ENCODE measurements around the gene TOMM5. TPM values are rescaled to one million over a fixed set of nuclear protein-coding genes. Genes with fewer than 3 reads are reported as not detected.

The TOMM5 gene
- total RNA-seq = 217 and 233 TPM in 2 replicates

DNA sequence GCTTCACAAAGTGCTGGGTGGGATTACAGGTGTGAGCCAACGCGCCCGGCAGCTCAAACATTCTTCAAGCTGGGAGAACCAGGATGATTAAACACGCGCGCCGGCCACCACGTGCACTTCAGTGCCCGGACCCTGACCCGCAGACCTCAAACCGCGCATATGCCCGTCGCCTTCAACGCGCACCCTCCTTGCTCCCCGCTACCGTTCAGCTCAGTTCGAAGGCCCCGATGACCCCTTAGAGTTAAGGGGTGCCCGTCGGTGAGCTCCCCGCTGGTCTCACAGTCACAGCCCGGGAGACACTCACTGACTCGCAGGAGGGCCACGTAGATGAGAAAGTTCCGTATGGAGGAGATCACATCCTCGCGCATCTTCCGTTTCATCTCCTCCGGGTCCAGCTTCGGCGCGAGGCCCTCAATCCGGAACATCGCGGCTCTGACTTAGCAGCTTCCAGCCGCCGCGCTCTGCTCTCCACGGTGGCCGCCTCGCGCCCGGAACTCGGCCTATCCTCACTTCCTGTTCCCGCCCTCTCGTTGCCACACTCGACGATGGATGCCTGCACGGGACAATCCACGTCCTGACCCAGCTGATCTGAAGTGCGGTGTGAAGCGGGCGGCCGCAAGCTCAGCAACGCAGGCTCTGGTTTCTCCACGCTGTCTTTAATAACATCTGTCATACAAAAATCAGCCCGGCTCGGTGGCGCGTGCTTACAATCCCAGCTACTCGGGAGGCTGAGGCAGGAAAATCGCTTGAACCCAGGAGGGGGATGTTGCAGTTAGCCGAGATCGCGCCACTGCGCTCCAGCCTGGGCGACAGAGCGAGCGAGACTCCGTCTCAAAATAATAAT, at the start of gene TOMM5:
Gene TOMM5 (minus strand): TSS at position 490 of the 844 bp plus-strand sequence. CDS start 65 bp downstream, at position 425.
- peak; percentile 79 for DNase-seq (ENCODE audit: low read depth, low spot score)

DNA sequence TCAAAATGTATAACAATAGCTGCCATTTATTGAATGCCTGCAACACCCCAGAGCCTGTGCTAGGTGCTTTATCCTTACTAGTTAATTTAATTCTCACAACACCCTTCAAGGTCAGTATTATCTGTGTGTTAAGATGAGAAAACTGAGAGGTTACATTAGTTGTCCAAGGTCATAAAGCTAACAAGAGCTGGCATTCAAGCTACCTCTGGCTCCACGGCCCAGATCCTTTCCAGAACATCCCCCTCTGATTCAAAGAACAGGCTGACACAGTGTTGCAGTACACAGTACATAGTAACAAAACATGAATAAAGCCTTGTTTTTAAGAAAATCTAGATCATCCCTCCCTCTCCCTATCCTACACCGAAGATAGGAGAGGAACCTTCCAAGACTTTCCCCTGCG, 48.9 kb upstream of the TOMM5 start:
- DNase-seq (ENCODE audit: low read depth, low spot score) = no peak

- DNase-seq (ENCODE audit: low read depth, low spot score) = no peak
Observed at GRCh38 chr9:37640246-37640645, 47.8 kb upstream of the TOMM5 start.

DNA sequence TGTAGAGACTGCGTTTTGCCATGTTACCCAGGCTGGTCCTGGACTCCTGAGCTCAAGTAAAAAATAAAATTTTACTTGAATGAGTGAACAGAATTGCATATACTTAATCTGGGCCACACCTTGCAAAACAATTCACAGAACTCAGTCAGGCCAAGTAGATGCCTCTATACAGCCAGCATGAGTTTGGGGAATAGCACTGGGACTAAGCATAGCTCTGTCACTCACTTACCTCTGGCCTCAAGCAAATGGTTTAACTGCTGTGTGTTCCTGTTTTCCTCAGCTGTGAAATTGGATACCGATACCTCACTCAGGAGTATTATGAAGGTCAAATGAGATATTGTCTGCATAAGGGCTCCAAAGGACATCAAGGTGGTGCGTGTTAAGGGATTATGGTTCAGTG, 47.4 kb upstream of the TOMM5 start:
- DNase-seq (ENCODE audit: low read depth, low spot score) = no peak

DNA sequence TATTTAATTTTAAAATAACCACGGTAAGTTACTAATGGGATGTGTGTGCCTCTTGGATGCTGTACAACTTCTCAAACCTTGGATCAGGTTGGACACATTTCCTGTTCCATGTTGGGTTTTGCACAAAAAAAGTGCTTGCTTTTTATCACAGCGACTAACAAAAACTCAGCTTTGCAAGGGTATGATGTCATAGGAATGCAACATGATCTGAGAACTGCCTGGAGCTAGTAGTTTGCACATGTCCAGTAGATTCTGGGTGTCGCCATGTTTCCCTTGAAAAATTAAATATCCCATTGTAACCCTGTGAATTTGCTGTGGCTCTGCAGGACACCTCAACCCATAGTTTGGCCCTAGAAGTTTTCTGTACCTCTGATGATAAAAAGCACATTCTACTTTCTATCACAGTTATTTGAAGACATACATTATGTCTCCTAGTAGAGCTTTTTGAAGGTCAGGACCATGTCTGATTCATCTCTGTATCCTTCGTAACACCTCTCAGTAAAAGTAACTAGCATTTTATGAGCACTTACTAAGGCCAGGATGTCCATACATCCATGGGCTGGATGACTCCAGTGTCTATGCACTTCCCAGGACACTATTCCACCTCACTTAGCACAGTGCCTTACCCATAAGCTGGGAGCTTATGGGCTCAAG, 46.8 kb upstream of the TOMM5 start:
- DNase-seq (ENCODE audit: low read depth, low spot score) = no peak

DNA sequence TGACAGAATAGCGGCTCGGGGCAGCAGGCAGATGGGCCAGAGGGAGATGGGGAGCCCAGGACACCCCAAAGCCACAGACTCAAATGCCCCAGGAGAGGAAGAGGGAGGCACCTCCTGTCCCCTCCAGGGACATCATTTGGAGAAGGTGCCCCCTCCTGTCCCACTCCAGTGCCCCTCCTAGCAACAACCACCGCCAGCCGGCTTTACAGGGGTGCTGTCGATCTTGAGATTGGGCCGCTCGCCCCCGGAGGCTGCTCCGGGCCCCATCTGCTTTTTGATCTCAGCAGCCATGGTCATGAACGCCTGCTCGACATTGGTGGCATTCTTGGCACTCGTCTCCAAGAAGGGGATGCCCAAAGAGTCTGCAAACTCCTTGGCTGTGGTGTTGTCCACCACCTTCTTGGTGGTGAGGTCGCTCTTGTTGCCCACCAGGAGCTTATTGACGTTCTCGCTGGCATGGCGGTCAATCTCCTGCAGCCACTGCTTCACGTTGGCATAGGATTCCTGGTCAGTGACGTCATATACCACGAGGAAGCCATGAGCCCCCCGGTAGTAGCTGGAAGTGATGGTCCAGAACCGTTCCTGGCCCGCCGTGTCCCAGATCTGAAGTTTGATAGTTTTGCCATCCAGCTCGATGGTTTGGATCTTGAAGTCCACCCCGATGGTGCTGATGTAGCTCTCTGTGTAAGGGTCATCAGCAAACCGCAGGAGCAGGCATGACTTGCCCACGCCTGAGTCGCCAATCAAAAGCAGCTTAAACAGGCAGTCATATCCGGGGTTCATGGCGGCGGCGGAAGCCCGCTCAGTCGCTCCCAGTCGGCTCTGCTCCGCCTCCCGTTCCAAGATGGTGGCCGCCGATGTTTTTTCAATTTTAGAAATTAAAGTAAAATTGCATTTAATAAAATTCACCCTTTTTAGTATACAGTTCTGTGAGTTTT, 44.4 kb upstream of the TOMM5 start:
- DNase-seq (ENCODE audit: low read depth, low spot score) = no peak

- DNase-seq (ENCODE audit: low read depth, low spot score) = no peak
Observed at GRCh38 chr9:37635808-37636207, 43.4 kb upstream of the TOMM5 start.

DNA sequence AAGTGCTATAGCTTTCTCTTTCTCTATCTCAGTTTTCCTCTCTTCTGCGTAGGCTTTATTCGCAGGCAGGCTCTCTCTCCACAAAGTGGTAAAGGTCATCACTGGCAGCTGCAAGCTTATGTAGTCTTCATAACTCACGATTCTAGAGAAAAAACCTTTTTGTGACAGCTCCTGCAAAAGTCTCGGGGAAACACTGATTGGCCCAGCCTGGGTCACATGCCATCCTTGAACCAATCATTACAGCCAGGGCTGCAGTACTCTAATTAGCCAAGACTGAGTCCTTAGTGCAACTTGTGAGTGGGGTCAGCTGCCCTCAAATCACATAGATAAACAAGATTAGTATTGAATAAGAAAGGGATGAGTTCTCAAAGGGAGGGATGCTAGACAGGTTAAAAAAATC, 40.1 kb upstream of the TOMM5 start:
- no peak for DNase-seq (ENCODE audit: low read depth, low spot score)

GRCh38 chr9:37626708-37627292, 34.4 kb upstream of the TOMM5 start:
- DNase-seq (ENCODE audit: low read depth, low spot score) = no peak

- DNase-seq (ENCODE audit: low read depth, low spot score) = no peak
Observed at GRCh38 chr9:37625758-37626147, 33.4 kb upstream of the TOMM5 start.

DNA sequence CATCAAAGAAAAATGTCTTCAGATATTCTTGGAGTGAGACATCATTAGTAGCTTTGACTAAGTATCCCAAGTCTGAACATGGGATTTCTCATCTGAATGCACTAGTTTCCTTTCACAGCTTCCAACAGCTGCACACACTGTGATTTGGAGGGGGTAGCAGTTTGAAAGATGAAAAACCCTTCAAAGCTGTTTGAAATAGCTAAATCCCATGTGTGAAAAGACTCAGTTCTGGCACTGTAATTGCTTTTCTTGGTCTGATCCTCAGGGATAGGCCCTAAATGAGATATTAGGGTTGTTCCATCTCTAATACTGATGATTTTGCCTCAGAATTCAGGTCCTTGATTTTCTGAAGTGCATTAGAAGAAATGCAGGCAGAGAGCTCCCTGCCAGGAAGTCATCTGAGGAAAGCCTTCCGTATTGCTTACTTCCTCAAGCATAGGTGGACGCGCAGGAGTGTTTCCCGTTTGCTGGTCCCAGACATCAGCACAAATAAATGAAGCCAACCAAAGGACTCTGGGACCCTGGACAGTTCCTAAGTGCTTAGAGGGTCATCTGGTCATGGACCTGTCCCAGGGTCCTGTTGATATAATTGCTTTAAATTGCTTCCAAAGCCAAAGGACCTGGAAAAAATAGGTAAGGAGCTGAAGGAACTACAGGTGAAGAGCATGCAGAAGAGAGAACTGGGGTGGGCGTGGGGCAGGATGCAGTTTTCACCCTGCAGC, 32.8 kb upstream of the TOMM5 start:
- no peak for DNase-seq (ENCODE audit: low read depth, low spot score)

GRCh38 chr9:37624073-37624472, 31.7 kb upstream of the TOMM5 start:
- no peak for DNase-seq (ENCODE audit: low read depth, low spot score)

DNA sequence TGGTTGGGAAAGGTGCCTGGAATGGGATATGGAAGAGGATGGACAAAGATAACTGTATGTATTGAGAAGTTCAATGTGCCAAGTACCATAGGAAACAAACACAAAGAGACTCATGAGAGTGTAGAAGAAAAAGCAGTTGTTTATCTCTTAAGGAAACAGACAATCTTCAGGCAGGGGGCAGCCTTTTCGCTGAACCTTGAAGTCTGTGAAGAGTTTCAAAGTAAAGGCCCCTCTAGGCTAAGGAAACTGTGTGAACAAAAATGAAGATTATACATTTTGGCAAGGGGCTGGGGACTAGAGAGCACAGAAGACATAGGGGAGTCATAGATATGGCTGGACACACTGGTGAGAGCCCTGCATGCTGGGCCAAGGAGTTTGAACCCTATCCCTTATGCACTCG, 30.9 kb upstream of the TOMM5 start:
- no peak for DNase-seq (ENCODE audit: low read depth, low spot score)

DNA sequence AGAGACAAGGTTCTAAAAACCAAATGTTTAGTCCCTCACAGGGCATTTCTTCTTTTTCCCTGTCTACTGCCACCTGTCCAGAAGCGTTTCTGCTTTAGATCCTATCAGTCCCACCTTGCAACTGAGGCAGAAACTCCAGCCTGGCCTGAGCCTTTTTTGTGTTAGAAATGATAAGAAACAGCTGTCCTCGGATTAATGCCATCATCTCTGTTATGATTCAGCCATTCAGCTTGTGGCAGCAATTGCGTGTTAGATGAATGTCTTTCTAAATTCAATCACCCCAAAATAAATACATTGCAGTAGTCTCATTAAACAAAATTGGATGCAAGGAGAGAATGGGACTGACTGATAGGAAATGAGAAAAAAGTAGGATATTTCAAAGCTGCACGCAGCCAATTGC, 30.1 kb upstream of the TOMM5 start:
- DNase-seq (ENCODE audit: low read depth, low spot score) = no peak

DNA sequence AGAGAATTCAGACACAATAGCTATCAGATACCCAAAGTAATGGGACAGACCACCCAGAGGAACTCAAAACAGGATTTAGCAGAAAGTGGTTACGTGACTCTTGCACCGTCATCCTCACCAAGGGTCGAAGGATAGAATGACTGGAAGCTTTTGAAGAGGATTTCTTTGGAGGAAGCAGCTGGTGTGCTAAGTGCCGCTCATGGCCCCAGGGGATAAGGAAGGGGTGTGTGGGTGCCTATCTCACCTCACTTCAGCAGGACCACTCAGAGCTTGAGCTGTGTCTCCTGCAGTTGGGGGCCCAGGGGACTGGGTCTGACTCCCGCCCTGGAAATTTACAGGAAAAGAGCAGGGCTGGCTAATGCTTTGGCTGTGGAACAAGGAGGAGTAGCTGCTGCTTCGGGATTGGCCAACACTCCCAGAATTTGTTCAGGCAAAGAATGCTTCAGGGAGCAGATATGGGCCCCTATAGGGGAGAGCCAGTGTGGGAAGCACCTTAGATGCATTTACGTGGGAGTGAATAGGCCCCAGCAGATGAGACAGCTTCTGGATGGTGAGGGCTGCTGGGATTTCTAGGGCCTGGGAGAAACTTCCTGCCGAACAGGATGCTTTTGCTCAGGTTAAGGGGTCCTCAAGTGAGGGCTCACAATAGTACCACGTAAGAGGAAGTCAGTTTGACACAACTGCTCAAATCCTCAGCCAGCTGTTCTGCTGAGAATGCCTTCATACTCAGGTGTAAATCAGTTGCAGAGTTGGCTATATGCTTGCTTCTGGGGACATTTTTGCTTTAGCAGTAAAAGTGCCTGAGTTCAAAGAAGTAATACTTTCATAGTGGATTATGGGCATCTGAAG, 29.1 kb upstream of the TOMM5 start:
- DNase-seq (ENCODE audit: low read depth, low spot score) = no peak

DNA sequence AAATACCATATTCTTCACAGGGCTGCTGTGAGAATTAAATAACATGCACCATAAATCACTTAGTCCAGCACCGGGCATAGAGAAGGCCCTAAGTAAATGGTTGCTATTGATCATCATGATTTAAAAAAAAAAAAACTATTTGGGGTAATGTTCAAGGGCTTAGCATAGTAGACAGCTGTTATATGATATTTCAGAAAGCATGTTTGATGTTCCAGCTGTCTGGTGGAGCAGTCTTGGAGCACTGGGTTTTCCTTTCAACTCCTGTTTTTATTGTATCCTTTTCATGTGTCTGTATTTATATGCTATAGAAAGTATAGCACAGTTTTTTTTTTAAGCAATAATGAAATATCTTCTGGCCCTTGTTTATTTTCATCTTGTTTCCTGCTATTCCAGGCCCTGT, 28.0 kb upstream of the TOMM5 start:
- no peak for DNase-seq (ENCODE audit: low read depth, low spot score)

- no peak for DNase-seq (ENCODE audit: low read depth, low spot score)
Observed at GRCh38 chr9:37619806-37620205, 27.4 kb upstream of the TOMM5 start.

GRCh38 chr9:37618817-37619216, 26.4 kb upstream of the TOMM5 start:
- DNase-seq (ENCODE audit: low read depth, low spot score) = no peak

GRCh38 chr9:37617832-37618231, 25.4 kb upstream of the TOMM5 start:
- no peak for DNase-seq (ENCODE audit: low read depth, low spot score)

- no peak for DNase-seq (ENCODE audit: low read depth, low spot score)
Observed at GRCh38 chr9:37617161-37617560, 24.8 kb upstream of the TOMM5 start.
